PC-9 (cell line): ENCODE data around the gene TEX53. TPM values are rescaled to one million over a fixed set of nuclear protein-coding genes. Genes with fewer than 3 reads are reported as not detected.
A peak's percentile ranks its signal among the peaks of the same experiment; 100 is the strongest.

Experiments used
- BruUV-seq: library from RNA; stranded (reverse); fragments of 400-500 nt; replicated peaks from 2 replicates; lab custom pipeline; 2021; lab: Mats Ljungman, UMichigan
- CTCF ChIA-PET: fragments of 300-600 bp; sonication (Branson Sonifier 250); formaldehyde crosslinking; loops from one replicate; lab custom pipeline; 2022; ENCODE audit warnings: antibody characterized with exemption; lab: Charles Lee
- POLR2A ChIA-PET: fragments of 300-600 bp; sonication (Branson Sonifier 250); formaldehyde crosslinking; loops from one replicate; lab custom pipeline; 2022; ENCODE audit warnings: antibody characterized with exemption; ENCODE audit not compliant: unreplicated experiment; lab: Charles Lee
- DNase-seq, 2 experiments: peaks; one replicate each; pipeline versions ENCODE4 v3.0.0 to v3.0.0-alpha.2; 2015 to 2022; ENCODE audit warnings: mixed read lengths in 1 of 2
- H2AFZ ChIP-seq: fragments of 200-600 bp; sonication (generic); 2 replicates; pipeline ENCODE4 v1.8.1; 2017; ENCODE audit warnings: antibody characterized with exemption
- H3F3A ChIP-seq: fragments of 200-600 bp; sonication (generic); 2 replicates; pipeline ENCODE4 v1.8.1; 2017; ENCODE audit warnings: antibody characterized with exemption, mild to moderate bottlenecking, low read depth; ENCODE audit not compliant: insufficient read depth
- H3K27ac ChIP-seq: fragments of 200-600 bp; sonication (generic); 2 replicates; pipeline ENCODE4 v1.6.1; 2016; ENCODE audit warnings: mixed run types
- H3K27me3 ChIP-seq: fragments of 200-600 bp; sonication (generic); 2 replicates; pipeline ENCODE4 v1.6.1; 2016; ENCODE audit warnings: low read depth, mixed run types; ENCODE audit not compliant: insufficient read depth
- H3K36me3 ChIP-seq: fragments of 200-600 bp; sonication (generic); 2 replicates; pipeline ENCODE4 v1.6.1; 2016; ENCODE audit warnings: low read depth, mixed run types
- H3K4me1 ChIP-seq: fragments of 200-600 bp; sonication (generic); replicated peaks from 2 replicates; pipeline ENCODE4 v1.6.1; 2016; ENCODE audit warnings: mixed run types; ENCODE audit not compliant: insufficient read depth
- H3K4me2 ChIP-seq: fragments of 200-600 bp; sonication (generic); 2 replicates; pipeline ENCODE4 v1.6.1; 2017; ENCODE audit warnings: mixed run types
- H3K4me3 ChIP-seq: fragments of 200-600 bp; sonication (generic); 2 replicates; pipeline ENCODE4 v1.6.1; 2016; ENCODE audit warnings: mixed run types
- H3K79me2 ChIP-seq: fragments of 200-600 bp; sonication (generic); 2 replicates; pipeline ENCODE4 v1.6.1; 2017; ENCODE audit warnings: low read depth, mixed run types
- H3K9me2 ChIP-seq: fragments of 200-600 bp; sonication (generic); 2 replicates; pipeline ENCODE4 v1.8.1; 2017; ENCODE audit warnings: mild to moderate bottlenecking; ENCODE audit not compliant: insufficient read depth
- H3K9me3 ChIP-seq: fragments of 200-600 bp; sonication (generic); 2 replicates; pipeline ENCODE4 v1.8.1; 2016; ENCODE audit warnings: low read depth; ENCODE audit not compliant: insufficient read depth
- H4K20me1 ChIP-seq: fragments of 200-600 bp; sonication (generic); 2 replicates; pipeline ENCODE4 v1.8.1; 2017; ENCODE audit not compliant: insufficient read depth
- EZH2 ChIP-seq: fragments of 200-600 bp; sonication (generic); IDR thresholded peaks from 2 replicates; pipeline ENCODE4 v1.8.0; 2017; ENCODE audit warnings: antibody characterized with exemption, low read depth
- intact Hi-C: fragments of 100-400 bp; cut with micrococcal nuclease; formaldehyde crosslinking; loops from one replicate; pipeline ENCODE4 v1.10.0; 2022; ENCODE audit not compliant: unreplicated experiment
- total RNA-seq: library from RNA; stranded (reverse); gene quantifications from 2 replicates; pipeline ENCODE4 v1.2.3, GENCODE V29; 2021
- TF ChIP-seq, protein P1 (sequence below): fragments of 200-600 bp; sonication (generic); conservative IDR thresholded peaks from 2 replicates; pipeline ENCODE4 v1.6.1; 2017; ENCODE audit warnings: mixed run types, antibody characterized with exemption, mild to moderate bottlenecking, moderate library complexity

Gene TEX53
- total RNA-seq, 1 experiment from 2014 or later = not detected

DNA sequence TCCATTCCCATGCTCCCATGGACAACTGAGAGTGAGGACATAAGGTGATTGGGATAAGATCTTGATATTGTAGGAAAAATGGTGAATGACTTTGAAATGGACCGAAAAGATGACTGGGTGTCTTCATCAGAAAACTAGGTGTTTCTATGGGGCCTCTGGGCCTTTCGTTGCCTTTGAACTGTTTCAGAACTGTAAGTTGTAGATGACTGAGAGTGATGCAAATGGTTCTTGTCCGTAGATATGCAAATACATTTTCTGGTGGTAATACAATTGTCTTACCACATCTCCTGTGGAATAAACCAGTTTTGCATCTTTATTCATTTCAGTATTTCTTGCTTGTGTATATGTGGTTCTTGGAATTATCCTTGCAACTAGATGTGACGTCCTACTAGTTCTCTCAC lies 40.3 kb upstream of the TEX53 start:
- POLR2A ChIA-PET = no interaction called here
- TF ChIP-seq EZH2 = no peak
- TF ChIP-seq, protein P1, sequence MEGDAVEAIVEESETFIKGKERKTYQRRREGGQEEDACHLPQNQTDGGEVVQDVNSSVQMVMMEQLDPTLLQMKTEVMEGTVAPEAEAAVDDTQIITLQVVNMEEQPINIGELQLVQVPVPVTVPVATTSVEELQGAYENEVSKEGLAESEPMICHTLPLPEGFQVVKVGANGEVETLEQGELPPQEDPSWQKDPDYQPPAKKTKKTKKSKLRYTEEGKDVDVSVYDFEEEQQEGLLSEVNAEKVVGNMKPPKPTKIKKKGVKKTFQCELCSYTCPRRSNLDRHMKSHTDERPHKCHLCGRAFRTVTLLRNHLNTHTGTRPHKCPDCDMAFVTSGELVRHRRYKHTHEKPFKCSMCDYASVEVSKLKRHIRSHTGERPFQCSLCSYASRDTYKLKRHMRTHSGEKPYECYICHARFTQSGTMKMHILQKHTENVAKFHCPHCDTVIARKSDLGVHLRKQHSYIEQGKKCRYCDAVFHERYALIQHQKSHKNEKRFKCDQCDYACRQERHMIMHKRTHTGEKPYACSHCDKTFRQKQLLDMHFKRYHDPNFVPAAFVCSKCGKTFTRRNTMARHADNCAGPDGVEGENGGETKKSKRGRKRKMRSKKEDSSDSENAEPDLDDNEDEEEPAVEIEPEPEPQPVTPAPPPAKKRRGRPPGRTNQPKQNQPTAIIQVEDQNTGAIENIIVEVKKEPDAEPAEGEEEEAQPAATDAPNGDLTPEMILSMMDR = no peak
- Histone ChIP-seq H3K9me2 (no peaks in the 10 kb centered on the region), H3K27ac (no peak overlapping the region), H3K4me3 (no peak overlapping the region), H3F3A (peaks cover 9% of the 10 kb centered on the region; the same call in 1 of the 2 replicates), H3K4me2 (no peak overlapping the region), H2AFZ (no peak overlapping the region), H3K4me1 (peaks cover 22% of the 10 kb centered on the region), H3K27me3 (no peaks in the 10 kb centered on the region), H3K9me3 (no peaks in the 10 kb centered on the region), H3K36me3 (no peaks in the 10 kb centered on the region), H3K79me2 (no peaks in the 10 kb centered on the region), H4K20me1 (no peaks in the 10 kb centered on the region)
- CTCF ChIA-PET = no interaction called here
- DNase-seq = no peak
- intact Hi-C loops = no loop called here
- no TSS peak for BruUV-seq

DNA sequence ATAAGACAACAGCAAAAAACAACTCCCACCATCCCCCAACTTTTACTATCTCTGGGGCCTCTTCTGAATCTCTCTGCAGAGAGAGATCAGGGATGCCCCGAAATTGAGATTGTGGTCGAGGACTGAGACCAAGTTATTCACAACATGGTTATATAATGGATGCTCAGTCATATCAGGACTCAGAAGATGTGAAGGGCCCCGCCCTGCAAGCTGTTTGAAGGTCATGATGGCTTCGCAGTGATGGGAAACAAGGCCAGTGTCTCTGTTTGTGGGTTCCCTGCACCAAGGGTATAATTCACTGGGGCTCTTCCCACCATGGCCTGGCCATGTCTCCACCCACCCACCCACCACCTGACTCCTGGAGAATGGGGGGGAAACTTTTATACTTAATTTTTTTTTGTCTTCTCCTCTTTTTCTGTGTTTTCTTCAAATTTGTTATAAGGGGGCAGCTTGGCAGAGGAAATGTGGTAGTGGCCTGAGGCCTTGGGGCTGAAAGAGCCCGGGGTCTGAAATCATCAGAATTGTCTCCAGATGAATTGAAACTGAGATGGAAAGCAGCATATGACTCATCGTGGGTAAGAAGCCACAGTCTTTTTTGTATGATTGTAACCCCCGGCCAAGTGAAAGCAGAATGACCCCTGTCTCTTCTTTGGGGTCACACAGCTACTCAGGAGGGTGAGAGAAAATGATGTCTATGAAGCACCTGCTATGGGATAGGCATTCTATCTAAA lies 39.4 kb upstream of the TEX53 start:
- no peaks in the 10 kb centered on the region for H3K36me3 ChIP-seq
- H3F3A ChIP-seq = peaks cover 11% of the 10 kb centered on the region; the same call in 1 of the 2 replicates
- TF ChIP-seq, protein P1 = no peak
- TF ChIP-seq EZH2 = no peak
- H3K9me2 ChIP-seq = no peaks in the 10 kb centered on the region
- H2AFZ ChIP-seq = no peak overlapping the region
- ChIA-PET POLR2A (no interaction called here), CTCF (no interaction called here)
- no peaks in the 10 kb centered on the region for H3K9me3 ChIP-seq
- DNase-seq = no peak
- intact Hi-C loops = no loop called here
- BruUV-seq = no TSS peak
- H3K79me2 ChIP-seq = no peaks in the 10 kb centered on the region
- H4K20me1 ChIP-seq = no peaks in the 10 kb centered on the region
- H3K27ac ChIP-seq = no peak overlapping the region
- H3K27me3 ChIP-seq = no peaks in the 10 kb centered on the region
- H3K4me1 ChIP-seq = peaks cover 26% of the 10 kb centered on the region
- H3K4me3 ChIP-seq = no peak overlapping the region
- H3K4me2 ChIP-seq = peak overlapping the region; percentile 6; the same call in 1 of the 2 replicates

DNA sequence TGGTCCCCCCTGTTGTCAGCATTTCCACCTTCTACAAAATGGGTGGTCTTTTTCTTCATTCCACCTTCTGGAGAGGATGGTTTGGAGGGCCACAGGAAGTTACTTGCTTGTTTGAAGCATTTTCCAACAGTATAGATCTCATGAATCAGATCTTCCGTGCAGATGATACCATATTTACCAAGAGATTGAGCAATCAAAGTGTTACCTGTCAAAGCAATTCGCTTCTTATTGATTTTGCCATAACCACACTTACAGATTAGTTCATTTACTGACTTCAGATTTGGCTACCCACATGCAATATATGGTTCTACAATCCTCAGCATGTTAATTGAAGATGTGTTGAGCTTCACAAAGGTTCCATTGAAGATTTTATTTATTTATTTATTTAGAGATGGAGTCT lies 38.3 kb upstream of the TEX53 start:
- H3K36me3 ChIP-seq = no peaks in the 10 kb centered on the region
- no peak overlapping the region for H2AFZ ChIP-seq
- H3K27ac ChIP-seq = no peak overlapping the region
- no peak for TF ChIP-seq EZH2
- TF ChIP-seq, protein P1 = no peak
- H3K4me2 ChIP-seq = no peak overlapping the region
- no peaks in the 10 kb centered on the region for H3K79me2 ChIP-seq
- DNase-seq = no peak
- no TSS peak for BruUV-seq
- ChIA-PET POLR2A (interaction anchor here (0.6 to 0.7 kb wide), 2 partner anchors 13 to 108 kb away, joined by 3 to 7 read pairs; partner anchors contain the start of gene ATP6V1G1), CTCF (no interaction called here)
- H4K20me1 ChIP-seq = no peaks in the 10 kb centered on the region
- intact Hi-C loops = no loop called here
- H3K27me3 ChIP-seq = no peaks in the 10 kb centered on the region
- no peak overlapping the region for H3K4me3 ChIP-seq
- H3K9me2 ChIP-seq = no peaks in the 10 kb centered on the region
- H3F3A ChIP-seq = peaks cover 19% of the 10 kb centered on the region; the same call in 1 of the 2 replicates
- H3K4me1 ChIP-seq = peaks cover 33% of the 10 kb centered on the region
- H3K9me3 ChIP-seq = no peaks in the 10 kb centered on the region
